ENCODE measurements around the gene KRT81.

GRCh38 chr12:52249511-52250047, 41.8 kb downstream of the KRT81 start:
- TF ChIP-seq GATA2 (IDR thresholded peaks at IDR 0.05; ENCODE audit: low read depth, low read length) (no peak), GATA3 (IDR thresholded peaks at IDR 0.05; ENCODE audit: low read depth, low read length) (no peak)
